Cortex of kidney (tissue), 1 donor: ENCODE data around the gene ZNHIT2.

Source experiments
- DNase-seq: peaks from one replicate; lab custom pipeline; 2025; lab: John Stamatoyannopoulos, UW

ZNHIT2 gene

GRCh38 chr11:65103476-65103875 is 14.0 kb downstream of the ZNHIT2 start:
- no peak for DNase-seq

- DNase-seq: no peak
Observed at GRCh38 chr11:65102142-65103095, 15.1 kb downstream of the ZNHIT2 start.

- no peak for DNase-seq
Observed at GRCh38 chr11:65100674-65101350, 16.7 kb downstream of the ZNHIT2 start.

- DNase-seq: no peak
Observed at GRCh38 chr11:65096926-65097325, 20.6 kb downstream of the ZNHIT2 start.

GRCh38 chr11:65095974-65096806 is 21.3 kb downstream of the ZNHIT2 start, which contains the start of gene VPS51:
Gene VPS51 (plus strand): TSS chr11:65096214. CDS start chr11:65096251, 37 bp downstream.
- DNase-seq: no peak

- no peak for DNase-seq
Observed at GRCh38 chr11:65095427-65095826, 22.1 kb downstream of the ZNHIT2 start.

- DNase-seq: no peak
Observed at GRCh38 chr11:65090628-65091027, 26.9 kb downstream of the ZNHIT2 start.

GRCh38 chr11:65089621-65090020 is 27.9 kb downstream of the ZNHIT2 start:
- no peak for DNase-seq

- DNase-seq: no peak
Observed at GRCh38 chr11:65087827-65088226, 29.7 kb downstream of the ZNHIT2 start.

GRCh38 chr11:65087216-65087615 is 30.3 kb downstream of the ZNHIT2 start:
- DNase-seq: no peak

- DNase-seq: no peak
Observed at GRCh38 chr11:65086809-65087208, 30.7 kb downstream of the ZNHIT2 start.

- DNase-seq: no peak
Observed at GRCh38 chr11:65085446-65085845, 32.1 kb downstream of the ZNHIT2 start.

GRCh38 chr11:65084598-65085375 is 32.7 kb downstream of the ZNHIT2 start:
- DNase-seq: no peak

GRCh38 chr11:65083834-65084597 is 33.5 kb downstream of the ZNHIT2 start, which contains the start of the genes CDCA5 and ZFPL1:
Gene CDCA5 (minus strand): TSS chr11:65084040. CDS start chr11:65083978, 62 bp downstream.
Gene ZFPL1 (plus strand): TSS chr11:65084222. CDS start chr11:65084699, 477 bp downstream.
- peak; percentile 67 for DNase-seq

- DNase-seq: no peak
Observed at GRCh38 chr11:65083134-65083833, 34.2 kb downstream of the ZNHIT2 start.

GRCh38 chr11:65078786-65079342 is 38.6 kb downstream of the ZNHIT2 start:
- DNase-seq: no peak

- DNase-seq: no peak
Observed at GRCh38 chr11:65078151-65078550, 39.4 kb downstream of the ZNHIT2 start.

GRCh38 chr11:65077451-65077850 is 40.0 kb downstream of the ZNHIT2 start:
- DNase-seq: no peak

- no peak for DNase-seq
Observed at GRCh38 chr11:65072631-65072966, 44.9 kb downstream of the ZNHIT2 start.
